Activated gamma-delta T cell treated with Interleukin-2 at 50 U/mL for 16 hours (primary cell): Measurements from ENCODE around the gene SPSB2.
A peak's percentile ranks its signal among the peaks of the same experiment; 100 is the strongest.
"Not testable (repeated sequence)": the region's sequence is repeated elsewhere in the genome, so short reads cannot be mapped to it uniquely, and the experiment has no call there.

Experiments used
- DNase-seq: peaks from one replicate; pipeline ENCODE4 v3.0.0-alpha.2; 2020

Gene SPSB2

GRCh38 chr12:6873094-6874014 lies at the start of gene SPSB2:
Gene SPSB2 (minus strand): TSS chr12:6873303. CDS start chr12:6872901, 402 bp downstream.
- peak; percentile 100 for DNase-seq

DNA sequence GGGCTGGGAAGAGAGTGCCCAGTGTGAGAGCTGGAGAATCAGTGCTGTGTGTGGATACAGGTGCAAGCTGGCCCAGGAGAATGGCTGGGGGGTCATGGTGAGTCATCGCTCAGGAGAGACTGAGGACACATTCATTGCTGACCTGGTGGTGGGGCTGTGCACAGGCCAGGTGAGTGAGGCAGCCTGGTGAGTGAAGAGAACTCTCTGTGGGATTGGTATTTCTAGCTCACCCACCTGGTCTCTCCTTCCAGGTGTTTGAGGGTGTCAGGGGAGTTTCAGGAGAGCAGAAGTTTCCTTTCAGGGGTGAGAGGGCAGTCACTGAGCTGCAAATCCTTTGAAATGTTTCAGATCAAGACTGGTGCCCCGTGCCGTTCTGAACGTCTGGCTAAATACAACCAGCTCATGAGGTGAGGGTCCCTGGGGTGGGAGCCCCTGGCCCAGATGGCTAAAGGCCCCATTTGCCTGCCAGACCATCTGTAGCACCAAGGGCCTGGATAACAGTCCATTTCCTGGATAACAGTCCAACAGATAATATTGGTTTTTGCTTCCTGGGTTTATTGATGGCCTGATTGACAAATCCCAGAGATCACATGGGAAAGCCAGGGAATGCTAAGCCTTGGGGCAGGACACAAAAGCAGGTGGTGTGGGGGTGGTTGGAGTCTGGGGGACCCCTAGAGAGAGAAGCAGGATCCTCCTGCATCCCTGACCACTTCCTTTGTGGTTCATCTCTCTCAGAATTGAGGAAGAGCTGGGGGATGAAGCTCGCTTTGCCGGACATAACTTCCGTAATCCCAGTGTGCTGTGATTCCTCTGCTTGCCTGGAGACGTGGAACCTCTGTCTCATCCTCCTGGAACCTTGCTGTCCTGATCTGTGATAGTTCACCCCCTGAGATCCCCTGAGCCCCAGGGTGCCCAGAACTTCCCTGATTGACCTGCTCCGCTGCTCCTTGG lies 49.2 kb upstream of the SPSB2 start:
- DNase-seq = no peak

- DNase-seq = no peak
These were observed 48.4 kb upstream of the SPSB2 start for GRCh38 chr12:6921539-6921938.

- DNase-seq = no peak
These were observed 46.5 kb upstream of the SPSB2 start for GRCh38 chr12:6919588-6919987.

- no peak for DNase-seq
These were observed 44.6 kb upstream of the SPSB2 start for GRCh38 chr12:6917491-6918231.

DNA sequence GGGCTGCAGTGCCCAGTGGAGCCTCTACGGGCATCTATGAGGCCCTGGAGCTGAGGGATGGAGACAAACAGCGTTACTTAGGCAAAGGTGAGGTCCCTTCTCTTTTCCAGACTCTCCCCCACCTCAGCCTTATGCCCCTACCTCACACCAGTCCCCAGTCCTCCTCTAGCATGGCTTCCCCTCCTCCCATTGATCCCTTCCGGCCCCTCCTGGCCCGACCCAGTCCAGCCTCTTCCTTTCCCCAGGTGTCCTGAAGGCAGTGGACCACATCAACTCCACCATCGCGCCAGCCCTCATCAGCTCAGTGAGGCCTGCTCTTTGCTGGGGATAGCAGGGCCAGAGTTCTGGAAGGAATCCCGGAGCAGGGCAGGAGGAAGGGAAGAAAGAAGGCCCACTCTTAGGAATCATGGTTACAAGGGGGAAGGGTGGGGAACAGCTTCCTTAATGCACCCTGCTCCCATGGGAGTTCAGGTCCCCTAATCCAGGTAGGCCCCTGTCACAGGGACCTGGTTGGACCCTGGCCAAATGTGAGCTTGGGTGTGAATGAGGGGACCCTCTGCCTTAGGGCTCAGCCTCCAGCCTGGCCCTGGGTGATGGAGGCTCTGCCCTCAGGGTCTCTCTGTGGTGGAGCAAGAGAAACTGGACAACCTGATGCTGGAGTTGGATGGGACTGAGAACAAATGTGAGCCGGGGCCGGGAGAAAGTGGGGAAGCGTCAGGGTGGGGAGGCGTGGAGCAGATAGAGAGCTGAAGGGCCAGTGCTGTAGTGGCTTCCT lies 43.5 kb upstream of the SPSB2 start:
- DNase-seq = no peak

DNA sequence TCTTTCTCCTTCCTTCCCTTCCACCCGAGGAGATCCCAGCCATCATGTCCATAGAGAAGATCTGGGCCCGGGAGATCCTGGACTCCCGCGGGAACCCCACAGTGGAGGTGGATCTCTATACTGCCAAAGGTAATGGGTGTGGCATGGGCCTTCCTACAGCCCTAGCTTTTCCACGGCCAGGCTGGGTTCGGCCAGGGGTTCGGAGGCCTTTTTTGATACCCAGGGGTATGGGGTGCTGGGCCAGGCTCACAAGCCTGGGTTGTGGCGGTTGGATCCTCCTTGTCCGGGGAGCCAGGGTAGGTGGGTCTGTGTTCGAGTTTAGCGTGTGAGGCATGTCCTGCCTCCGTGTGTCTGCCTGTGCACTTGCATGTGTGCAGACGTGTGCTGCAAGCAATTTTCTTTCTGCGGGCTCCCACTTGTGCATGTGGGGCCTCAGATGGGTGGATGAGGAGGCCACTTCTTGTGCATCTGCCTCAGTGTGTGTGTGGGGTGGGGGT lies 42.7 kb upstream of the SPSB2 start:
- DNase-seq = no peak

DNA sequence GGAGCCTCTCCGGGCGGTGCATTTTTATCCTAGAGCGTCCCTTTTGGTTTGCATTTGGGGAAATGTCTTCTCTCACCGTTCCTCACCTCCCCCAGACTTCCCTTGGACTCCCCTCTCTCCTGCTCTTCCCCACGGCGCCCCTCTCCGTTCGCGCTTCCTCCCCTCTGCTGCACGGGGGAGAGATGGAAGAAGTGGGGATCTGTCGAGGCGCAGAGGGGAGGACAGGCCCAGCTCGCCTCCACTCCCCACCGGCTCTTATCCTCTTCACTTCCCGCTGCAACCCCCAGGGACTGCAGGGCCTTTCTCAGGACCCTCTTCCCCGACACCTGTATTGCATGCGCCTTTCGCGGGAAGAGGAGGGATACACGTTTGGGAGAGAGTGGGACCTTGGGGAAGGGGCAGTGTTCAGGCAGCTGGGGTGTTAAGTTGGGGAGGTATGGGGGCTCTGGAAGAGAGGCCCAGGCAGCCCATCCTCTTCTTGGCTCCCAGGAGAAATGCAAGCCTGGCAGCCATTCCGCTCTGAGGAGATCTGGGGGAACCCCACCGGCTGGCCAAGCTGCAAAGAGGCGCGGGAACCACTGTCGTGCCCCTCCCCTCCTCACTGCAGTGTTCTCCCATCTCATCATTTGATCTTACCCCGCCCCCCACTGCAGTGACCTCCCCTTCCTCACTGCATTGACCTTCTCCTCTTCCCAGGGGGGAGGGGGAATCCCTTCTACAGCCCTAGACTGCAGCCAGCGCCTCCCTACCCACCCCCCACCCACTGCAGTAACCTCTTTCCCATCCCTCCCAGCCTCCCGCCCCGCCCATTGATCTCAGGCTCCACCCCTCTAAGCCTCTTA lies 42.1 kb upstream of the SPSB2 start:
- DNase-seq = no peak

DNA sequence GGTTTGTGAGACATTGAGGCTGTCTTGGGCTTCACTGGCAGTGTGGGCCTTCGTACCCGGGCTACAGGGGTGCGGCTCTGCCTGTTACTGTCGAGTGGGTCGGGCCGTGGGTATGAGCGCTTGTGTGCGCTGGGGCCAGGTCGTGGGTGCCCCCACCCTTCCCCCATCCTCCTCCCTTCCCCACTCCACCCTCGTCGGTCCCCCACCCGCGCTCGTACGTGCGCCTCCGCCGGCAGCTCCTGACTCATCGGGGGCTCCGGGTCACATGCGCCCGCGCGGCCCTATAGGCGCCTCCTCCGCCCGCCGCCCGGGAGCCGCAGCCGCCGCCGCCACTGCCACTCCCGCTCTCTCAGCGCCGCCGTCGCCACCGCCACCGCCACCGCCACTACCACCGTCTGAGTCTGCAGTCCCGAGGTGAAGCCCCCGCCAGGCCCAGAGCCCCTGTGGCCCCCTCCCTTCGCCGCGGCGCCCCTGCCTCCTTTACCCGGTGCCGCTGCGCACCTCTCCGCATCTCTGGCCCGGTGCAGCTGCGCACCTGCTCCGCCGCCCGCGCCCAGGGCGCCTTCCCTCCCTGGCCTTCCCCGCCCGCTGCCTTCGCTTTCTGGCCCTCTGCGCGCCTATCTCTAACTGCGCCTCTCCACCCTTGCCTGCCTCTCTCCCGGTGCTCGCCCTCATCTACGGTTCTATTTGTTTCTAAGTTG lies 41.3 kb upstream of the SPSB2 start, which contains the start of gene ENO2:
Gene ENO2 (plus strand): TSS at position 335 of the 701 bp plus-strand sequence. CDS start 1,253 bp downstream, outside the sequence.
- peak; percentile 82 for DNase-seq

DNA sequence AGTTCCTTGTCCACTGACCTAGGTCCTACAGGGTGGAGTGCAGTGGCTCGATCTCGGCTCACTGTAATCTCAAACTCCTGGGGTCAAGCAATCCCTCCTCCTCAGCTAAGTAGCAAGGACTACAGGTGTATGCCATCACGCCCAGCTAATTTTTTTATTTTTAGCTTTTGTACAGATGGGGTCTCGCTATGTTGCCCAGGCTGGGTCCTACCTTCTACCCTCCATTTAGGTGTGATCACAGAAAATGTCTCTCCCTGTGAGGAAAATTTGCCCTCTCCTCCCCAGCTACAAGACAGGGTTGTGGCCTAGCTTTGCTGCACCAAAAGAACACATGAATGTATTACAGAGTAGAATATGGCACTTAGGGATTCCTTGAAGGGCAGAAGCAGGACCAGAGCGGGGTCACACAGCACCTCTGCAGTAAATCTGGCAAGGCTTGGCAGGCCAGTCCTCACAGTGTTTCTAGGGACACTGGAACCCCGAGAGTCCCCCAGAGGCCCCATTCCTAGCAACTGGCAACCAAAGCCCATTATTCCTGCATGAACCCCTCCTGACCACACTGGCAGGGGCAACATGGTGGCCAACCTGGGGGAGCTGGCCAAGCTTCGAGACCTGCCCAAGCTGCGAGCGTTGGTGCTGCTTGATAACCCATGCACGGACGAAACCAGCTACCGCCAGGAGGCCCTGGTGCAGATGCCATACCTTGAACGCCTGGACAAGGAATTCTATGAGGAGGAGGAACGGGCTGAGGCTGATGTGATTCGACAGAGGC lies 39.2 kb upstream of the SPSB2 start:
- DNase-seq = no peak

DNA sequence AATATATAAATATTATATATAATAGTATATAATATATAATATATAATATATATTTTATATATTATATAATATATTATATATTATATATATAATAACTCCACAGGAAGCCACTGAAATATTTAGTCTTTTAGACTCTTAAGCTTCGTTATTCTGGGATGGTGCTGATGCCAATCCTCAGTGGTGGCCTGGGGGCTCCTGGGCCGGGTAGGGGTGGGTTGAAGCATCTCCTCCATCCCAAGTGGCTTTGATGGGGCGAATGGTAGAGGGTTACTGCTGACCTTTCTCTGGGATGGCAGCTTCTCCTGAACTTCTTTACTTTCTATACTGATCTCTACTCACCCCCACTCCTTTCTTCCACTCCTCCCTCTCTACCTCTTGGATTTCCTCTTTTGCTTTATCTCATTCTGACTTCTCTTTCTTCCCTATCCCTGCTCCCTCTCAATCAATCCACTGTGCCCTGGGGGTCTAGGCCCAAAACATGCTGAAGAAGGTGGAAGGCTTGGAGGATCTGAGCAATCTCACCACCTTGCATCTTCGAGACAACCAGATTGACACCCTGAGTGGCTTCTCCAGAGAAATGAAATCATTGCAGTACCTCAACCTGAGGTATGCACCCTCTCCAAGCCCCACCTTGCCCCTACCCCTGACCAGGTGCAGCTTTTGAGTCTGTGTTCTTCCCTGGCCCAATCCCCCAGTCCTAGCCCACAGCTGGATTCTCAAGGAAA lies 36.5 kb upstream of the SPSB2 start:
- no peak for DNase-seq

DNA sequence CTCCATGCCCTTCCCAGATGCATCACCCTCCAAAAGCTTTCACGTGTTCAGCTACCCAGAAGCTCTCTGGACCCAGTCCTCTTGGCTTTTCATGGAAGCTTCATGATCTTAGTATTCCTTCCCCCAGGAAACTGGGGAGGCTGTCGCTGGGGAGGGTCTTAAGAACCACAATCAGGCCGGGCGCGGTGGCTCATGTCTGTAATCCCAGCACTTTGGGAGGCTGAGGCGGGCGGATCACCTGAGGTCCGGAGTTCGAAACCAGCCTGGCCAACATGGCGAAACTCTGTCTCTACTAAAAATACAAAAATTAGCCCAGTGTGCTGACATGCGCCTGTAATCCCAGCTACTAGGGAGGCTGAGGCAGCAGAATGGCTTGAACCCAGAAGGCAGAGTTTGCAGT lies 35.0 kb upstream of the SPSB2 start:
- DNase-seq = not testable (repeated sequence)

GRCh38 chr12:6905414-6906040 lies 32.4 kb upstream of the SPSB2 start:
- DNase-seq = no peak

GRCh38 chr12:6904280-6905276 lies 31.5 kb upstream of the SPSB2 start, which contains the start of gene LRRC23:
Gene LRRC23 (plus strand): TSS chr12:6904822. CDS start chr12:6905634, 812 bp downstream.
- DNase-seq = peak; percentile 96

- DNase-seq = no peak
These were observed 30.6 kb upstream of the SPSB2 start for GRCh38 chr12:6903722-6904121.

DNA sequence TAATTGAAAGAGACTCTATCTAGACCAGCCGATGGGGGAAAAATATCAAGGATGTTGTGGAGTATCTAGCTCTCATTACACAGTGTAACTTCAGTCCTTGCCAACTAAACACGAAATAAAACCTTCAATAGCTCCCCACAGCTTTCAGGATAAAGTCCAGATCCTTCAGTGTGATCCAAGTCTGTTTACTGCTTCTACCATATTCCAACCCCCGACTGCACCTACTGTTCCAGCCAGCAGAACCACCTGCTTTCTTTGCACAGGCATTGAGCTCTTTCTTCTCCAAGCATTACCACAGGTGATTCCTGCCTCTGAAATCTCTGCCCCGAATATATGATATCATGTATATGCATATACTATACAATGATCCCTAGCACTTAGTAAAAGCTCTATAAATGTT lies 29.3 kb upstream of the SPSB2 start:
- DNase-seq = no peak
